SIG-M5 (cell line): ENCODE measurements around the gene CDKN1A.
"Not testable (repeated sequence)": the region's sequence is repeated elsewhere in the genome, so short reads cannot be mapped to it uniquely, and the experiment has no call there.

ENCODE experiments used
- DNase-seq: peaks from one replicate; lab custom pipeline; 2025; lab: John Stamatoyannopoulos, UW

CDKN1A gene

GRCh38 chr6:36720251-36721141 is 42.0 kb downstream of the CDKN1A start:
- no peak for DNase-seq

GRCh38 chr6:36721369-36722140 is 43.0 kb downstream of the CDKN1A start:
- DNase-seq = no peak

- no peak for DNase-seq
Measured at GRCh38 chr6:36722365-36722764, 43.9 kb downstream of the CDKN1A start.

- no peak for DNase-seq
Measured at GRCh38 chr6:36722879-36723278, 44.4 kb downstream of the CDKN1A start.

- DNase-seq = not testable (repeated sequence)
Measured at GRCh38 chr6:36723992-36724391, 45.5 kb downstream of the CDKN1A start.

- DNase-seq = no peak
Measured at GRCh38 chr6:36724514-36725390, 46.2 kb downstream of the CDKN1A start.

GRCh38 chr6:36725581-36725980 is 47.1 kb downstream of the CDKN1A start:
- no peak for DNase-seq

- DNase-seq = peak; percentile 71
Measured at GRCh38 chr6:36727505-36728021, 49.0 kb downstream of the CDKN1A start.

- no peak for DNase-seq
Measured at GRCh38 chr6:36728289-36729160, 50.0 kb downstream of the CDKN1A start.

- DNase-seq = no peak
Measured at GRCh38 chr6:36729161-36729524, 50.6 kb downstream of the CDKN1A start.

GRCh38 chr6:36730424-36731380 is 52.2 kb downstream of the CDKN1A start:
- DNase-seq = no peak

- DNase-seq = no peak
Measured at GRCh38 chr6:36731622-36732310, 53.3 kb downstream of the CDKN1A start.

- no peak for DNase-seq
Measured at GRCh38 chr6:36733300-36733699, 54.8 kb downstream of the CDKN1A start.

GRCh38 chr6:36734486-36735060 is 56.1 kb downstream of the CDKN1A start:
- no peak for DNase-seq

GRCh38 chr6:36735110-36736071 is 56.9 kb downstream of the CDKN1A start:
- no peak for DNase-seq
